ENCODE data around the gene MEGF10.

DNA sequence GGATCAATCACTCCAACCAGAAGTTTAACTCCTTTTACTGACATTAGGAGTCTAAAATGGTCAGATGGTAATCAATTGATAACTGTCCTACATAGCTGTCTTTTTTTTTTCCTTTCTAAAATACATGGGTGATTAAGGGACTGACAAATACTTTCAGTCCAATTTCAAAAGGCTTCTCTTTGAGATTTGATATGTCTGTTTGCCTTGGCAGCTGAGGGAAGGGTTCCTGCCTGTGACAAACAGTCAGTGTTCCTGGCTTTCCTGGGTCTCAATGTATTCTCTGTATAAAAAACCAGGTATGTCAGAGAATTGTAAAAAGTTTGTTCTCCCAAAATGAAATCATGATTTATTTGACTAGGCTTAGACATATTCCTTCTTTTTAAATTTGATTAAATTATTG lies 84.5 kb downstream of the MEGF10 start:
- TF ChIP-seq, protein P1, sequence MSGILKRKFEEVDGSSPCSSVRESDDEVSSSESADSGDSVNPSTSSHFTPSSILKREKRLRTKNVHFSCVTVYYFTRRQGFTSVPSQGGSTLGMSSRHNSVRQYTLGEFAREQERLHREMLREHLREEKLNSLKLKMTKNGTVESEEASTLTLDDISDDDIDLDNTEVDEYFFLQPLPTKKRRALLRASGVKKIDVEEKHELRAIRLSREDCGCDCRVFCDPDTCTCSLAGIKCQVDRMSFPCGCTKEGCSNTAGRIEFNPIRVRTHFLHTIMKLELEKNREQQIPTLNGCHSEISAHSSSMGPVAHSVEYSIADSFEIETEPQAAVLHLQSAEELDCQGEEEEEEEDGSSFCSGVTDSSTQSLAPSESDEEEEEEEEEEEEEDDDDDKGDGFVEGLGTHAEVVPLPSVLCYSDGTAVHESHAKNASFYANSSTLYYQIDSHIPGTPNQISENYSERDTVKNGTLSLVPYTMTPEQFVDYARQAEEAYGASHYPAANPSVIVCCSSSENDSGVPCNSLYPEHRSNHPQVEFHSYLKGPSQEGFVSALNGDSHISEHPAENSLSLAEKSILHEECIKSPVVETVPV (CRISPR knock-in tag; IDR thresholded peaks at IDR 0.05) = no peak
- TF ChIP-seq, protein P2, sequence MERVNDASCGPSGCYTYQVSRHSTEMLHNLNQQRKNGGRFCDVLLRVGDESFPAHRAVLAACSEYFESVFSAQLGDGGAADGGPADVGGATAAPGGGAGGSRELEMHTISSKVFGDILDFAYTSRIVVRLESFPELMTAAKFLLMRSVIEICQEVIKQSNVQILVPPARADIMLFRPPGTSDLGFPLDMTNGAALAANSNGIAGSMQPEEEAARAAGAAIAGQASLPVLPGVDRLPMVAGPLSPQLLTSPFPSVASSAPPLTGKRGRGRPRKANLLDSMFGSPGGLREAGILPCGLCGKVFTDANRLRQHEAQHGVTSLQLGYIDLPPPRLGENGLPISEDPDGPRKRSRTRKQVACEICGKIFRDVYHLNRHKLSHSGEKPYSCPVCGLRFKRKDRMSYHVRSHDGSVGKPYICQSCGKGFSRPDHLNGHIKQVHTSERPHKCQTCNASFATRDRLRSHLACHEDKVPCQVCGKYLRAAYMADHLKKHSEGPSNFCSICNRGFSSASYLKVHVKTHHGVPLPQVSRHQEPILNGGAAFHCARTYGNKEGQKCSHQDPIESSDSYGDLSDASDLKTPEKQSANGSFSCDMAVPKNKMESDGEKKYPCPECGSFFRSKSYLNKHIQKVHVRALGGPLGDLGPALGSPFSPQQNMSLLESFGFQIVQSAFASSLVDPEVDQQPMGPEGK (CRISPR knock-in tag; IDR thresholded peaks at IDR 0.05; ENCODE audit: borderline replicate concordance) = no peak
- TF ChIP-seq RARB (CRISPR knock-in tag; IDR thresholded peaks at IDR 0.05) = no peak
- no peak for TF ChIP-seq ZNF565 (CRISPR knock-in tag; conservative IDR thresholded peaks at IDR 0.05; ENCODE audit: low read depth)
- TF ChIP-seq ZFP3 (CRISPR knock-in tag; IDR thresholded peaks at IDR 0.05) = no peak
- no peak for TF ChIP-seq CSDC2 (CRISPR knock-in tag; IDR thresholded peaks at IDR 0.05)
- no peak for TF ChIP-seq ZFP30 (CRISPR knock-in tag; IDR thresholded peaks at IDR 0.05)
- TF ChIP-seq, protein P3, sequence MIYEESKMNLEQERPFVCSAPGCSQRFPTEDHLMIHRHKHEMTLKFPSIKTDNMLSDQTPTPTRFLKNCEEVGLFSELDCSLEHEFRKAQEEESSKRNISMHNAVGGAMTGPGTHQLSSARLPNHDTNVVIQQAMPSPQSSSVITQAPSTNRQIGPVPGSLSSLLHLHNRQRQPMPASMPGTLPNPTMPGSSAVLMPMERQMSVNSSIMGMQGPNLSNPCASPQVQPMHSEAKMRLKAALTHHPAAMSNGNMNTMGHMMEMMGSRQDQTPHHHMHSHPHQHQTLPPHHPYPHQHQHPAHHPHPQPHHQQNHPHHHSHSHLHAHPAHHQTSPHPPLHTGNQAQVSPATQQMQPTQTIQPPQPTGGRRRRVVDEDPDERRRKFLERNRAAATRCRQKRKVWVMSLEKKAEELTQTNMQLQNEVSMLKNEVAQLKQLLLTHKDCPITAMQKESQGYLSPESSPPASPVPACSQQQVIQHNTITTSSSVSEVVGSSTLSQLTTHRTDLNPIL (CRISPR knock-in tag; IDR thresholded peaks at IDR 0.05; ENCODE audit: low read depth) = no peak
- TF ChIP-seq BACH2 (CRISPR knock-in tag; IDR thresholded peaks at IDR 0.05; ENCODE audit: borderline replicate concordance) = no peak

Data from SK-N-SH treated with all-trans-retinoic acid at 6 μM for 48 hours (cell line).